Midbrain (tissue), 1 donor: ENCODE data around the gene PPP1R9B.

Experiments
- DNase-seq: peaks from one replicate; lab custom pipeline; 2025; lab: John Stamatoyannopoulos, UW

Gene PPP1R9B

DNA sequence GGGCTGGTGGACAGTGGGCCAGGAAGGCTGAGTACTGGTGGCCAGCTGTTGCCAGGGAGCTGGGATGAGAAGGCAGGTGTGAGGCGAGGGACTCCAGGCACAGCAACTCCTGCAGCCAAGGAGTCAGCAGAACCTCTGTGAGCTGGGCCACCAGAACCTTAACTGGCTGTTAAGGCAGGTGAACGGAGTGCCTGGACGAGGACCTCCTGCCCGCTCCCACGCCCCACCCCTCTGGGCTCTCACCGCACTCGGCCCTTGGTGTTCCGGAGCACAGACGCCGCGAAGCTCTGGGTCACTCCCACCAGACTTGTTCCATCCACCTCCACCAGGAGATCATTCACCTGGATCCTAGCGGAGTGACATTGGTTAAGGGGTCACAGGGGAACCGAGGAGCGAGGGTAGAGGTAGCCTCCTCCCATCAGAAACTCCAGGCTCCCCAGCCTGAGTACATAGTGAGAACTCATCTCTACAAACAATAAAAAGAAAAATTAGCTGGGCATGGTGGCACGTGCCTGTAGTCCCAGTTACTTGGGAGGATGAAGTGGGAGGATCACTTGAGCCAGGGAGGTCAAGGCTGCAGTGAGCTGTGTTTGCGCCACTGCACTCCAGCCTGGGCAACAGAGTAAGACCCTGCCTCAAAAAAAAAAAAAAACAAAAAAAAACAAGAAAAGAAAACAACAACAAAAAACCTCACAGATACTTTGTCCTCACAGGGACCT is 9.3 kb downstream of the PPP1R9B start:
- DNase-seq, result no peak

DNA sequence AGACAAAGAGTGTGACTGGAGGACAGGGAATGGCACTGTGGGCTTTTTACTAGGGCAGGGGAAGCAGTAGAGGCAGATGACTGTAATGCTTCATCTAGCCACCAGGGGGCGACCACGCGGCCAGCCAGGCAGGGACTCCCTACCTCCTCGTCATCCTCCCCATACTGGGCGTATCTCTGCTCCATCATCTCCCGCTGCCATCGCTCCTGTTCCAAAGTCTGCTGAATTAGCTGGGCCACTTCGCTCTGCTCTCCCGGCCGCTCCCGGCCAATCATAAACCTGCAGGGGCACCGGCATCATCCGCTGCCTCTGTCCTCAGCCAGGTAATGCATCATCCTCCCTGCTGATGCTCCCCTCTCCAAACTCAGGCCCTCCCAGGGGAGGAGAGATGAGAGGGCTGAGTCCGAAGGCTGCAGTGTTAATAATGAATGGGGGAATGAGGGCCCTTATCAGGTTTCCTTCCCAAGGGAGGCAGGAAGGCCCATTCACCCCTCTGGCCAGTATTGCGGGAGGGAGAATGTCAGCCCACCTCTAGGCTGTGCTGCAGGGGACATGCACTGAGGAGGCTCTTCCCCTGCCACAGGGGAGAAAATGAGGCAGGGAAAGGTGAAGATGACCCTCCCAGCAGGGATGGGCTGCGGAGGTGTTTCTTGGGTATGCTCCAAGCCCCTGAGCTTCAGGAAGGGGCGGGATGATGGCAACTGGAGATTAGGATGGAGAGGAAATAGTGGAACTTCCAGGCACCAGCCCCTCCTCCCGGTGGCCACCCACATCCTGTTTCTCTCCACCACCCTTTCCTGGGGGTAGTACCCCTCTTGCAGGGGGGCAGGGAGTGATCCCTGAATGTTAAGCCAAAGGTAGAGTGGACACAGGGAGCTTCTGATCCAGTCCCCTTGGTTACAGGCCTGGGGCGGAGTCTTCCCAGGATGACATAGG is 10.3 kb downstream of the PPP1R9B start:
- peak; percentile 59 for DNase-seq

DNA sequence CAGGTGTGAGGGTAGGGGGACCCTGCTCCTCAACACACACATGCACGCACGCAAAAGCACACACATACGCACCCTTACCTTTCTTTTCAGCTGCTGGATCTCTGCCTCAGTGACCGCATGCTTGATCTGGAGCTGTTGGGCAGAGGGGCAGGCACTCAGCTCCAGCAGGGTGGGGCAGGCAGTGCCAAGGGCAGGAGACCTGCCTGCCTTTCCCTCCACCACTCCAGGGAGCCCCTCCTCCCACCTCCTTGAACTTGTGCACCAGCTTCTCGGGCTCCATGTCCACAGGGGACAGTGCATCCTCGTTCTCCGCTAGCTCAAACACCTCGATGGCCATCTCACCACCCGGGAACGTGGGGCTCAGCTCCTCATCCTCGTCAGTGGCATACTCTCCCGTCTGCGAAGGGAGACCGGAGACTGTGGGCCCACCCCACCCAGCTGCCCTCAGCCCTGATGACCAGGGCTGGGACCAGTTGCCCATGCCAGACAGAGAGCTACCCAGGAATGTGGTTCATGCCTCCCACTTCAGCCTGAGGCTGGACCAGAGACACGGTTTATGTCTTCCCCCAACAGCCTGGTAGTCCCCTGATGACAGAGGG is 11.2 kb downstream of the PPP1R9B start:
- DNase-seq, result no peak

DNA sequence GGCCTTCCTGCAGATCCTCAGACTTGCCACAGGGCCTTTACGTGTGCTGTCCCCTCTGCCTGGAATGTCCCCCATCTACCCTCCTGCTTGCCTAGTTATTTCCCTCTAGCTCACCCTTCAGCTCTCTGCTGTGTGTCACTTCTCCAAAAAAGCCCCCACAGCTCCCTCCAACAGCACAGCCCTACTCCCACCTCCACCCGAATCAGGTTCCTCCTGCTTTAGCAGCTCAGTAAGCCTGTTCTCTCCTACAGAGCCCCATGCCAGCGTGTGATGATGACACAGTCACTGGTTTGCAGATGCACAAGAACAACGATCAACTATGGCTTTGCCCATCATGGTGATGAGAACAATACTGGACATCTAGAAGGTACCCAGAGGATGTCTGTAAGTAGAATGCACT is 13.4 kb downstream of the PPP1R9B start:
- DNase-seq, result no peak

DNA sequence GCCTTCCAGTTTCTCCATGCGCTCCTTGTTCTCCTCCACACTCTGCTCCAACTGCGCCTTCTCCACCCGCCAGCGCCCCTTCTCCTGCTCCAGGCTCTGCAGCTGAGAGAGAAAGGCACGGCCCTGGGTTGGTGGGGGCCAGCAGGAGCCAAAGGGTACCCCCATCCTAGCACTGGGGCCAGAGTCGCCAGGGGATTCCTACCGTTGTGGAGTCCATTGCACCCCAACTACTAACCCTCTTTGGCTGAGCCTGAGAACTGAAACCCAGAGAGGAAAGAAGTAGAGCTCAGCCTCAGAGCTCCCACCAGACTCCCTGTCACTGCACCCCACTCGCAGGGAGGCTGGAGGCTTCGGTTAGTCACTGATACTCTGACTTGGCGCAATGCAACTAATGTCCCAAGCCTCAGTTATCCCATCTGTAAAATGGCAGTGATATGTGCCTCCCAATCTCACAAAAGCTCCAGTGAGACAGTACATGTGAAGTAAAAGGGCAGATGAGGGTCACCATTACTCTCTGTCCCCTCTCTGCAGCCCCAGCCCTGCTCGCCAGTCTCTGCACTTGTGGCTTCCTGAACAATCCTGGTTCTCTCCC is 14.3 kb downstream of the PPP1R9B start:
- no peak for DNase-seq

DNA sequence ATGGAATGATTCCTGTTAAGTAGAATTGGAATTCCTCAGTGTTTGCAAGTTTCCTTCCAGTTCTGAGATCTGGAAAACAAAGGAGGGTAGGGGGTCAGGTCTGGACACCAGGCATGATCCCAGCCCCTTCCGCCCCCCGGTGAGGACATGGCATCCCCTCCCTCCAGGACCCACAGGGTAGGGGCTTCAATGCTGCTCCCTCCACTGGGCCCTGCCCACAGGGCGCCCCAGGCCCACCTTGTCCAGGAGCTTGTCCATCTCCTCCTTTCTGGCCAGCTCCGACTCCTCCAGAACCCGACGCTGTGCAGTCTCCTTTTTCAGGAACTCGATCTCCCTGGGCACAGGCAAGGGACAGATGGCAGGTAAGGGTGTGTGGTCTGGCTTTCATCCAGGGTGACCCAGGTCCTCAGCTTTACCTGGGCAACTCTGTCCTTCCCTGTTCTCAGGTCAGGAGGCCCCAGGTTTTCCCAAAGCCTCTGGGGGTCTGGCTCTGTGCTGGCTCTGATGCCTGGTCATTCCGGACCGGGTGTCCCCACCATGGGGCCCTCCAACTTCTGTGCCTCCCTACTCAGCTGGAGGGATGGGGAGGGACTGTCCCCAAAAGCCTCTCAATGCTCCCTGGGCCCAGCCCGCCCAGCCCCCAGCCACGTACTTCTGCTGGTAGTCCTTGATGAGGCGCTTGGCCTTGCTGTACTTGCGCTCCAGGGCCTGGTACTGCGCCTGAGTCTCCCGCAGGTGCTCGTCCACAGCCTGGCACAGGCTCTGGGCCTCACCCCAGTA is 15.0 kb downstream of the PPP1R9B start:
- no peak for DNase-seq

DNA sequence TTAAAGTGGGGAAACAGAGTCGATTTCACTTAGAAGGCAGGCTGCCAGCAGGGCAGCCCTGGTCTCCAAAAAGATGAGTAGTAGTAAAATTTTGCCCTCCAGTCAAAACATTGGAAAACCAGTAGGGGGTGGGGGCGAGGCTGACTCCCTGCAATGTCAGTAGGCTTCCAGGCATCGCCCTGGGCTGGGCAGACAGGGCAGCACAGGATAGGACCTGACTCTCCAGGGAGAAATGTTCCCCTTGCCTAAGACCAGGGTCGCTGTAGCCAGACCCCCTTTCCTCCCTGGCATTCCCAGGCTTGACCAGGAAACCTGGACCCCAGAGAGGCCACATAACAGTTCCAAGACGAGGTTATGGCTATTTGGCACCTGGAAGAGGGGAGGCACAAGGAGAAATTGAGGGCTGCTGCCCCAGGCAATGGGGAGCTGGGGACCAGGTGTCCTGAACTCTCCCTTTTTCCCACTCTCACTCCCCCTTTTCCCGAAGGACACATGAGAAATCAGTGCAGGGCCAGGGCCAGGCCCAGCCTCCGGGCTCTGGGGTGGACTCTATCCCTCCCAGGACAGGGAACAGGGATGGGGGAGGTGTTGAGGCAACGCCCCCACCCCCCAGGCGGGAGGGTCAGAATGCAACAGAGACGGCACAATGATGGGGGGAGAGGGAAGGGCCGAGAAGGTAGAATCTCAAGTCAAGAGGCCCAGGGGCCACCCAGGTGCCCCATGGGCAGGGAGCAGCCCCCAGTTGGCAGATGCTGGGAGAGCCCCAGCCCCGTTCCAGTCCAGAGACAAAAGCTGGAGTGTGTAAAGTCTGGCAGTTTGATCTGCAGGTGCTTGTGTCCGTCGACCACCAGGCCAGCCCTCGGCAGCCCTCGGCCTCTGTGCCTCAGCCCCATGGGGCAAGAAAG is 16.0 kb downstream of the PPP1R9B start:
- no peak for DNase-seq

DNA sequence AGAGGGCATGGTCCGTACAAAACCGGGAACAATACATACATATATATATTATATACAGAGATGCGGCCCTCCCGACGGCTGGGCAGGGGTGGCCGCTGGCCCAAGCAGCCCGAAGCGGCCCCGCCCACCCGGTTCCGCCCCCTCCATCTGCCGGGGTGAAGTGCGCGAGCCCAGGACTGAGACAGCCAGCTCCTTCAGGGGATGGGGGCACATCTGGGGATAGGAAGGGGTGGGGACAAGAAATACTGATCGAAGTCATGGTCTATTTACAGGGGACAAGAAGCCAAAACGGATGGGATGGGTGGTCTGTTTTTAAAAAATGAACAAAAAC is 16.7 kb downstream of the PPP1R9B start:
- DNase-seq, result no peak

DNA sequence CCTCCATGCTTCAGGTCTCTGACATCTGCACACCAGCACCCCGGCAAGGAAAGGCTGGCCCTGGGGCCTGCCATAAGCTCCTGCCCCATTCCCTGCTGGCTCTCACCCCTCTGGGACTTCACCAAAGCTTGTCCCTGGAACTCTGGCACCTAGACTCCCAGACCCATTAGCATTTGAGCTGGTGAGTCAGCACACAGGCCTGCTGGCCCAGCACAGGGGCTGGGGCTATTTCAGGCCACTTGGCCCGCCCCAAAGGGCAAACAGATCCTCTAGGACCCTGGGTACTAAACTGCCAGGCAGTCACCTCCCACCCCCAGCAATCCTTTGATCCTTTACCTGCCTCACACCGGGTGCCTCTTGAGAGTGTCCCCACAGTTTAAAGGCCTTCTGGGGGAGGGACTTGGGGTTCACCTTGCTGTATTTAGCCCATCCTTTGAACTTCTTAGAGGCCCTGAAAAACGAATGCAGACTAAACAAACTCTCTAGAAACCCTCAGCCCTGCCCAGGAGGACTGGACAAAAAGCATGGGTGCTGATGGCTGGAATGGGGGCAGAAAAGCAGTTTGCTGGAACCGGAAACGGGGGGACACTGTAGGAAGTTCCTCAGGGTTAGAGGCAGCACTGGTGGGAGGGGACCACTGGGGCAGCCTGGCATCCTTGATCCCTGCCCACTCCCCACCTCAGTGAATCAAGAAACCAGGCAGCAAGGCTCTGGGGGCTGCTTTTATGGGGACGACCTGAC is 17.3 kb downstream of the PPP1R9B start:
- DNase-seq, result peak; percentile 16

DNA sequence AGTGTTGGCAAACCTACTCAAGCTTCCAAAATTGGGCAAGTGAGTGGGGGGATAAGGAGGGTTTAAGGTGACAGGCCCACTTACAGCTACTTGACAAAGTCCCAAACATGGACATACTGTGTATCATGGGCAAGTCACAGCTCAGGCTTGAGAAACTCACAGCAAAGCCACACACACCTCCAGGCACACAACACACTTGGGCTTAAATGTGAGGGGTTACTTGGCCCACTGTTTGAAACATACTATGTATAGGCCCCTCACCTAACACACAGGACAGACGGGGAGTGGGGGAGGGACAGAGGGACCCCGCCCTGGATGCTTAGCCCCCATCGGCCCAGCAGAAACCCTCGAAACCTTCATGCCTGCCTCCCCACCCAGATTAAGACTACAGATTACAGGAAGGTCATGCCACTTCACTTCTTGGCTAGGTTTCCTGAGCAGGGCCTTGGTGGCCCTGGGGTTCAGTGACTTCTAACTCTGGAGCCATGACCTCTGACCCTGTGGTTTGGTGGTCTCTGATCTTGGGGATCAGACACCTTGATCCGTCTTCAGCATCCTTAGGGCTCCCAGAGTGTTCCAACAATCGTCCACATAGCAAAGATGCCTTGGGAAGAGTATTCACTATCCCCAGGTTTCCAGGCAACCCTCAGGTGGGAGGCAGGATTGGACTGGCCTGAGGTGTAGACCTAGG is 18.2 kb downstream of the PPP1R9B start:
- DNase-seq, result no peak

DNA sequence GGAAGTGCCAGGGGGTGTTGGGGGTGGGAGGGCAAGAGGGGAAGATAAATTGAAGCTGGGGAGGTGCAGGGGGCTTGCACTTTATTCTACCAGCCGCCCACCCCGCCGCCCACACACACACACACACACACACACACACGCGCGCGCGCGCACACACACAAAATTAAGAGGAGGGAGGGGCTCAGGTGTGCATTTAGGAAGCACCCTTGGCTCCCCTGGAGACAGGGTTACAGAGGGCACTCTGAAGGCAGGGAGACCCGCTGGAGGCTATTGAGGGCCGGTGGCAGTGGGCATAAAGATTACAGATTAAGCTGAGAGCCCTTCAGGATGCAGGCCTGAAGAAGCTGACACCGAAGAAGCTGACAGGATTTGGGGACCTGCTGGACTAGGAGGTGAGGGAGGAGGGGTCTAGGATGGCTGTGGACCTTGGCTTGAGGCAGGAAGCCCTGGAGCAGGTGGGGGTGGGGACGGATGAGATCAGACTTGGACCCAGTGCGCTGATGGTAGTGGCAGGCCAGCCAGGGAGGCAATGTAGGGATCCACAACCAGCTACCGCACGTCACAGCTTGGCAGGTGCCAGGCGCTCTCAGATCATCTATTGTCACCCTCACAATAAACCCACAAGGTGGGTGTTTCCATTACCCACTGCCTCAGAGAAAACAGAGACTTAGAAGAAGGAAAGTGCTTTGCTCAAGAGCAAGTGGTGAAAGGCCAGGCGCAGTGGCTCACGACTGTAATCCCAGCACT is 19.7 kb downstream of the PPP1R9B start:
- DNase-seq, result no peak

DNA sequence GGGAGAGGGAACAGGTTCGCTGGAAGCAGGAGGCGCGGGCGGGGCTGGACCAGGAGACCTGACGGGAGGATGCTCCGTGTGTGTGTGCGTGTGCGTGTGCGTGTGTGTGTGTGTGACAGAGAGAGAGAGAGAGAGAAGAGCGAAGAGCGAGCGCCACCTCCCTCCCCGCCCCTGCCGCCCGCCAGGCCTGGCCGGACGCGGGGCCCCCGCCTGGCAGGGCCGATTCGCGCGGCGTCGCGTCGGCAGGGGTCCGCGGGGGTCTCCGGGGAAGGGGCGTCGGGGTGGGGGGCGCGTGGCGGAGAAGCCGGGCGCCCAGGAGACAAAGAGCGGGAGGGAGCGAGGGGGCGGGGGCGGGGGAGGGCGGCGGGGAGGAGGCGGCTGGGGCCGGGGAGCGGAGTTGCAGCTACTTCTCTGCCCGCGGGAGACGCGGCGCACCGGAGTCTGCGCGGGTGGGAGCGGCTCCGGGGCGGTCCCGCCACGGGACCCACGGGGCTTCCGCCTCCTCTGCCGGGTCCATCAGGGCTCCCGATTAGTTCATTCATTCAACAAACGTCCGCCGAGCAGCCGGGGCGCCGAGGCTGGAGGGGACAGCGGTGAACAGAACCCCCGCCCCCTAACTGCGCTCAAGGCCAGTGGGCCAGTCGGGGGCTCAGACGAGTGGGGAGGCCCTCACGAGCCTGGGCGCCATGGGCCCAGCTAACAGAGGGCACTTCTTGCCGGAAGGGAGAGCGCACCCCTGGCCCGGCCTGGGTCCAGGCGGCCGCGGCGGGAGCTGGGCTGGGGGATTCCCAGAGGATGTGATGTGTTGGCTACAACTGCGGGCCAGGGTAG is 20.5 kb downstream of the PPP1R9B start, which contains the start of gene SAMD14:
SAMD14 (minus strand) TSS at position 433 of the 831 bp plus-strand sequence. CDS start 5,201 bp downstream, outside the sequence.
- DNase-seq, result no peak

DNA sequence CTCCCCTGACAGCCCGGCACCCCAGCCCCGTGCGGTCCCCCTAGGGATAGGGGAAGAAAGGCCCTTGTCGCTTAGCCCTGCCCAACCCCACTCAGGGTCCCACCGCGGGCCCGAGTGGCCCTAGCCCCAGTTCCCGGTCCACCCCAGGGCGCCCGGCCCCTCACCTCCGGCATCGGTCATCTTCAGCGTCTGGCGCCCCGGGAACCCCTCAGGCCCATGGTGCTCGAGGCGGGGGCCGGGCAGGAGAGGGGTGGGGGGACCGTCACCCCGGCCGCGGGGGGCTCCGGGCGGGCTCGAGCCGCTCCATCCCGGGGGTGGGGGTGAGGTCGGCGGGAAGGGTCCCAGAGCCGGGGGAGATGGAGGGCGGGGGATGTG is 21.1 kb downstream of the PPP1R9B start:
- no peak for DNase-seq

DNA sequence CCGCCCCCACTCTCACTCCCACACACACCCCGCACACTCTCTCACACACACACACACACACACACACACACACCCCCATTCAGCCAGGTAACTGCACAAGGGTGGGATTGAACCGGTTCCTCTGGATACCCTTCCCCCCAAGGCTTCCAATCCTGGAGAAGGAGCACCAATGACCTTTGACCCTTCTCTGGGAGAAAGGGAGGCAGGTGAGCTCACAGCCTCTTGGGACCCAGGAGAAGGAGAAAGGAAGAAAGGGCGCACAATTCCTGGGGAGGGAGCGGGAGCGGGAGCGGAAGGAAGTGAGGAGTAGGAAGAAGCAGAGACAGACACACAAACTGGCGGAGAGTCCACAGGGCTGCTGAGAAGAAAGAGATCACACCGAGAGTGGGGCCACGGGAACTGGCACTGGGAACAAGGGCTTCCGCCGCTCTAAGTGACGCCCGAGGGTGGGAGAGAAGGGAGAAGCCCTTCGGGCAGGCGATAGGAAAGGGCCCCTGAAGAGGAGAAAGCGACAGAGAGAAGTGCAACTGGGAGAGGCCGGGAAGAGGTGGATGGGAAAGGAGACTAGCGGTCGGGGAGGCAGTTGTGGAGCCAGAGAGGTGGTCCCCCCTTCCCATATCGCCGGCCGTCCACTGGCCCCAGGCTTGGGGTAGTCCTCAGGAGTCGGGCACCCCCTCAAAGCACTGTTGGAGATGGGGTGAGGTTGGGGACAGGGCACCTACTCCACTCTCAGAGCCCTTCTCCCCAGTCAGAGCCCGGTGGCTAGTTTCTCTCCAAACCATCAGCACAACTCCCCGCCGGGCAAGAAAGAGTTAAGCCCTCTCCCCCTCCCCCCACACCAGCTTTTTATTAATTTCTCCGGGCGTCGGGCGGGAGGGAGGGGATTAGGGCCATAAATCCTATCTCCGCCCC is 21.8 kb downstream of the PPP1R9B start:
- DNase-seq, result no peak

DNA sequence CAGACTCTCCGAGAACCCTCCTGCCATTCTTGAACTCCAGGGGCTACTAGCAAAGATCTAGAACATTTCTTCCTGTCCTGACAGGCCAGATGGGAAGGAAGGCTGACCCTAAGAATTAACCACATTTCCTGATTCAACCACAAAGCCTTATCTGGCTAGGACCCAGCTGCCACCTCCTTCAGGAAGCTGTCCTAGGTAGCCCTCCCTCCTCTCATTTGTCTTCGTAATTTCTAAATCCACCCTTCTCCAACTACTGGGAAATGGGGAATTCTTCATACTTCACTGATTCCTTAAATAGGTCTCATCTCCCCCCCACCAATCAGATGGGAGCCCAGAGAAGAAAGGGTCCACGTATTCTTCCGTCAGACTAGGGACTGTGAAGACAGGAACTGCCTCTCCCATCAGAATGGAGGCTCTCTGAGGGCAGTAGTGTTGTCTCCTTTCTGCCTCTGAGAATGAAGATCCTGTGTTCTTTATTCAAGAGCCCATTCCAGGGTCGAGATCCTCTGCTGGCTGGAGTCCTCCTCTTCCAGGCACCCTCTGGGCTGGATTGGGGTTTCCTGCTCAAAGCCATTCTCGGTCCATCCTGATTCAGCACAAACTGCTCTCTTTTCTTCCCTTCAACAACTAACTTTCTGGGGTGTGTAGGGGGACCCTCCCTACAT is 22.6 kb downstream of the PPP1R9B start:
- no peak for DNase-seq

DNA sequence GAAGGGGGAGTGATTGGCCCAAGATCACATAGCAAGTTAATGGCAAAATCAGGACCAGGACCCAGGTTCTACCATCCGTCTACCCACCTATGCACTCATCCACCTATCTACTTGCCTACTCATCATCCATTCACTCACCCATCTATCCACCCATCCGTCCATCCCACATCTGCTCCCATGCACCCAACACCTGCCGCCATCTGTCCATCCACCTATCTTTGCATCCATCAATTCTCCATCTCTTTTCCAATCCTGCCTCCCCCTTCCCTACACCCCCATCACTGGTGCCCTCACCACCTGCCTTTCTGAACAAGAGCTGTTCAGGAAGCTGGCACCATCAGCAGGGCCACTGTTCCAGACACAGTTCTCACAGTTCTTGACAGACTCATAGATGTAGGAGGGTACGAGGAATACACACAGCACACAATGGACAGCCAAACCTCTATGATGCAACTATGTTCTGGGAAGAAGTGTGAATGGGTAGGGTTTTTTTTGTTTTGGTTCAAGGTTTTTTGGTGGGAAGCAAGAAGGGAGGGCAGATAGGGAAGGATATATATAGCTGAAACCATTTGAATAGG is 25.0 kb downstream of the PPP1R9B start:
- DNase-seq, result no peak
